ENCODE measurements around the gene BCL2. TPM values are rescaled to one million over a fixed set of nuclear protein-coding genes. Genes with fewer than 3 reads are reported as not detected.

The BCL2 gene
- total RNA-seq, 1 experiment from 2014 or later = 2.6 TPM

- no peak for TF ChIP-seq SOX15 (CRISPR knock-in tag; IDR thresholded peaks at IDR 0.05)
- no peak for TF ChIP-seq CBFB (CRISPR knock-in tag; IDR thresholded peaks at IDR 0.05; ENCODE audit: low read depth)
- TF ChIP-seq IRF1 (CRISPR knock-in tag; IDR thresholded peaks at IDR 0.05) = no peak
- TF ChIP-seq ERG (CRISPR knock-in tag; IDR thresholded peaks at IDR 0.05) = no peak
- no peak for TF ChIP-seq STAT6 (CRISPR knock-in tag; conservative IDR thresholded peaks at IDR 0.05; ENCODE audit: low read depth)
- TF ChIP-seq GRHL2 (CRISPR knock-in tag; IDR thresholded peaks at IDR 0.05; ENCODE audit: insufficient replicate concordance, severe bottlenecking) = no peak
Measured at GRCh38 chr18:63085611-63086010, 234.0 kb downstream of the BCL2 start (continued).

- Mint-ChIP-seq H3K27me3 (ENCODE audit: low read depth) (no peaks in the 10 kb centered on the region), H3K27ac (no peak overlapping the region), H3K9me3 (peaks cover 9% of the 10 kb centered on the region), H3K4me1 (peaks cover 12% of the 10 kb centered on the region), H3K4me3 (no peak overlapping the region), H3K36me3 (no peaks in the 10 kb centered on the region)
- POLR2A ChIA-PET = no interaction called here
- no peak for ATAC-seq
- CTCF ChIA-PET = no interaction called here
- no peak for DNase-seq (ENCODE audit: low spot score)
- TF ChIP-seq FOXP4 (CRISPR knock-in tag; IDR thresholded peaks at IDR 0.05) = no peak
- TF ChIP-seq ZNF671 (CRISPR knock-in tag; IDR thresholded peaks at IDR 0.05) = no peak
Measured at GRCh38 chr18:63084219-63084618, 235.3 kb downstream of the BCL2 start.

- ATAC-seq = no peak
- DNase-seq (ENCODE audit: low spot score) = no peak
- H3K36me3 Mint-ChIP-seq = no peaks in the 10 kb centered on the region
- H3K4me1 Mint-ChIP-seq = peaks cover 12% of the 10 kb centered on the region
- peaks cover 9% of the 10 kb centered on the region for H3K9me3 Mint-ChIP-seq
- H3K4me3 Mint-ChIP-seq = no peak overlapping the region
- ChIA-PET POLR2A (no interaction called here), CTCF (no interaction called here)
- no peaks in the 10 kb centered on the region for H3K27me3 Mint-ChIP-seq (ENCODE audit: low read depth)
- H3K27ac Mint-ChIP-seq = no peak overlapping the region
- TF ChIP-seq CTCF (IDR thresholded peaks at IDR 0.05) = no peak
- no peak for TF ChIP-seq SMAD4 (CRISPR knock-in tag; IDR thresholded peaks at IDR 0.05)
- TF ChIP-seq E2F4 (CRISPR knock-in tag; IDR thresholded peaks at IDR 0.05; ENCODE audit: borderline replicate concordance, low read depth) = no peak
- no peak for TF ChIP-seq SP1 (CRISPR knock-in tag; conservative IDR thresholded peaks at IDR 0.05)
- TF ChIP-seq GTF2I (CRISPR knock-in tag; conservative IDR thresholded peaks at IDR 0.05) = no peak
- no peak for TF ChIP-seq NFYB (CRISPR knock-in tag; conservative IDR thresholded peaks at IDR 0.05; ENCODE audit: low read depth)
- no peak for TF ChIP-seq ATF6 (CRISPR knock-in tag; IDR thresholded peaks at IDR 0.05)
- no peak for TF ChIP-seq CREB1 (CRISPR knock-in tag; IDR thresholded peaks at IDR 0.05)
- no peak for TF ChIP-seq RELA (CRISPR knock-in tag; IDR thresholded peaks at IDR 0.05; ENCODE audit: borderline replicate concordance)
Measured at GRCh38 chr18:63083555-63083954, 236.0 kb downstream of the BCL2 start.
